HEK293 (cell line): Measurements from ENCODE around the gene F5.

Experiments used
- MYNN ChIP-seq: fragments of 450-650 bp; formaldehyde crosslinking; IDR thresholded peaks from 2 replicates; pipeline ENCODE4 v1.5.1; 2016; ENCODE audit warnings: missing biosample characterization, missing genetic modification characterization, borderline replicate concordance
- PRDM1 ChIP-seq: fragments of 450-650 bp; formaldehyde crosslinking; IDR thresholded peaks from 2 replicates; pipeline ENCODE4; 2016; ENCODE audit warnings: missing biosample characterization, missing genetic modification characterization
- ZBTB17 ChIP-seq: fragments of 450-650 bp; formaldehyde crosslinking; IDR thresholded peaks from 2 replicates; pipeline ENCODE4 v1.5.1; 2016; ENCODE audit warnings: missing biosample characterization, missing genetic modification characterization
- ZNF433 ChIP-seq: fragments of 450-650 bp; formaldehyde crosslinking; IDR thresholded peaks from 2 replicates; pipeline ENCODE4 v1.5.1; 2016; ENCODE audit warnings: missing biosample characterization, missing genetic modification characterization, low read depth
- ZSCAN30 ChIP-seq: fragments of 450-650 bp; IDR thresholded peaks from 2 replicates; pipeline ENCODE4 v1.5.1; 2018; ENCODE audit warnings: missing biosample characterization, mild to moderate bottlenecking, missing genetic modification characterization, moderate library complexity
- TF ChIP-seq, protein P1 (sequence below): fragments of 450-650 bp; formaldehyde crosslinking; IDR thresholded peaks from 2 replicates; pipeline ENCODE4 v1.5.1; 2017; ENCODE audit warnings: missing biosample characterization, missing genetic modification characterization
- TF ChIP-seq, protein P2 (sequence below): fragments of 450-650 bp; formaldehyde crosslinking; IDR thresholded peaks from 2 replicates; pipeline ENCODE4 v1.5.1; 2016; ENCODE audit warnings: missing biosample characterization, missing genetic modification characterization, borderline replicate concordance
- TF ChIP-seq, protein P3 (sequence below): fragments of 450-650 bp; formaldehyde crosslinking; IDR thresholded peaks from 2 replicates; pipeline ENCODE4 v1.5.1; 2016; ENCODE audit warnings: missing biosample characterization, missing genetic modification characterization

DNA sequence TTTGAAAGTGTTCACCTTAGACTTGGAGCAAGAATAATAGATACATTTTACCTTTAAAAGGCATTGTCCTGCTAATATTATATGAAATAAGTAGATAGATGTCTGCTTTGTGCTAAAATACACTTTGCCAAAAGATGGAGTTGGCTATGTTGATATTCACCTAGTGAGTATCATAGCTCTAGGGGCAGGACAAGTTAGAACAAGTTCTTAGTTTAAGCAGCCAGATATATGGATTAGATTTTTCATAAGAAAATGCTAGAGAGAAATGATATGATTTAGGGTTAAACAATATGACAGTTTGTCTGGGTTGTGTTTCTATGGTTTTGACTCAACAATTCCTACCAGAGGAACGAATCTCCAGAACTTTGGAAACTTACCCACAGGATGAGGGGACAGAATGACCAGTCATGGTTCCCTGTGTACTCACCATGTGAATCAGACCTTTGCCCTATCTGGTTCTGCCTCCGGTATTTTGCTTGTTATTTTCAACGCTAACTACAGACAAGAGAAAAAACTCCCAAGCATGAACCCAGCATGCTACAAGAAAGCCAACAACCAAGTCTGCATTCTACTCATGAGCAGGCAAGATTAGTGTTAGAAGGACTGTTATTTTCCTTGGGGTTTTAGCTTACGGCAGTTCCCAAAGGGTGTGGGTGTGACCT, 1.7 kb downstream of the F5 start:
- no peak for TF ChIP-seq ZSCAN30 (tag by site-specific recombination)
- TF ChIP-seq, protein P1, sequence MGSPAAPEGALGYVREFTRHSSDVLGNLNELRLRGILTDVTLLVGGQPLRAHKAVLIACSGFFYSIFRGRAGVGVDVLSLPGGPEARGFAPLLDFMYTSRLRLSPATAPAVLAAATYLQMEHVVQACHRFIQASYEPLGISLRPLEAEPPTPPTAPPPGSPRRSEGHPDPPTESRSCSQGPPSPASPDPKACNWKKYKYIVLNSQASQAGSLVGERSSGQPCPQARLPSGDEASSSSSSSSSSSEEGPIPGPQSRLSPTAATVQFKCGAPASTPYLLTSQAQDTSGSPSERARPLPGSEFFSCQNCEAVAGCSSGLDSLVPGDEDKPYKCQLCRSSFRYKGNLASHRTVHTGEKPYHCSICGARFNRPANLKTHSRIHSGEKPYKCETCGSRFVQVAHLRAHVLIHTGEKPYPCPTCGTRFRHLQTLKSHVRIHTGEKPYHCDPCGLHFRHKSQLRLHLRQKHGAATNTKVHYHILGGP (tag by site-specific recombination), result no peak
- no peak for TF ChIP-seq ZNF433 (tag by site-specific recombination)
- TF ChIP-seq, protein P2, sequence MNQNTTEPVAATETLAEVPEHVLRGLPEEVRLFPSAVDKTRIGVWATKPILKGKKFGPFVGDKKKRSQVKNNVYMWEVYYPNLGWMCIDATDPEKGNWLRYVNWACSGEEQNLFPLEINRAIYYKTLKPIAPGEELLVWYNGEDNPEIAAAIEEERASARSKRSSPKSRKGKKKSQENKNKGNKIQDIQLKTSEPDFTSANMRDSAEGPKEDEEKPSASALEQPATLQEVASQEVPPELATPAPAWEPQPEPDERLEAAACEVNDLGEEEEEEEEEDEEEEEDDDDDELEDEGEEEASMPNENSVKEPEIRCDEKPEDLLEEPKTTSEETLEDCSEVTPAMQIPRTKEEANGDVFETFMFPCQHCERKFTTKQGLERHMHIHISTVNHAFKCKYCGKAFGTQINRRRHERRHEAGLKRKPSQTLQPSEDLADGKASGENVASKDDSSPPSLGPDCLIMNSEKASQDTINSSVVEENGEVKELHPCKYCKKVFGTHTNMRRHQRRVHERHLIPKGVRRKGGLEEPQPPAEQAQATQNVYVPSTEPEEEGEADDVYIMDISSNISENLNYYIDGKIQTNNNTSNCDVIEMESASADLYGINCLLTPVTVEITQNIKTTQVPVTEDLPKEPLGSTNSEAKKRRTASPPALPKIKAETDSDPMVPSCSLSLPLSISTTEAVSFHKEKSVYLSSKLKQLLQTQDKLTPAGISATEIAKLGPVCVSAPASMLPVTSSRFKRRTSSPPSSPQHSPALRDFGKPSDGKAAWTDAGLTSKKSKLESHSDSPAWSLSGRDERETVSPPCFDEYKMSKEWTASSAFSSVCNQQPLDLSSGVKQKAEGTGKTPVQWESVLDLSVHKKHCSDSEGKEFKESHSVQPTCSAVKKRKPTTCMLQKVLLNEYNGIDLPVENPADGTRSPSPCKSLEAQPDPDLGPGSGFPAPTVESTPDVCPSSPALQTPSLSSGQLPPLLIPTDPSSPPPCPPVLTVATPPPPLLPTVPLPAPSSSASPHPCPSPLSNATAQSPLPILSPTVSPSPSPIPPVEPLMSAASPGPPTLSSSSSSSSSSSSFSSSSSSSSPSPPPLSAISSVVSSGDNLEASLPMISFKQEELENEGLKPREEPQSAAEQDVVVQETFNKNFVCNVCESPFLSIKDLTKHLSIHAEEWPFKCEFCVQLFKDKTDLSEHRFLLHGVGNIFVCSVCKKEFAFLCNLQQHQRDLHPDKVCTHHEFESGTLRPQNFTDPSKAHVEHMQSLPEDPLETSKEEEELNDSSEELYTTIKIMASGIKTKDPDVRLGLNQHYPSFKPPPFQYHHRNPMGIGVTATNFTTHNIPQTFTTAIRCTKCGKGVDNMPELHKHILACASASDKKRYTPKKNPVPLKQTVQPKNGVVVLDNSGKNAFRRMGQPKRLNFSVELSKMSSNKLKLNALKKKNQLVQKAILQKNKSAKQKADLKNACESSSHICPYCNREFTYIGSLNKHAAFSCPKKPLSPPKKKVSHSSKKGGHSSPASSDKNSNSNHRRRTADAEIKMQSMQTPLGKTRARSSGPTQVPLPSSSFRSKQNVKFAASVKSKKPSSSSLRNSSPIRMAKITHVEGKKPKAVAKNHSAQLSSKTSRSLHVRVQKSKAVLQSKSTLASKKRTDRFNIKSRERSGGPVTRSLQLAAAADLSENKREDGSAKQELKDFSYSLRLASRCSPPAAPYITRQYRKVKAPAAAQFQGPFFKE (tag by site-specific recombination), result no peak
- TF ChIP-seq, protein P3, sequence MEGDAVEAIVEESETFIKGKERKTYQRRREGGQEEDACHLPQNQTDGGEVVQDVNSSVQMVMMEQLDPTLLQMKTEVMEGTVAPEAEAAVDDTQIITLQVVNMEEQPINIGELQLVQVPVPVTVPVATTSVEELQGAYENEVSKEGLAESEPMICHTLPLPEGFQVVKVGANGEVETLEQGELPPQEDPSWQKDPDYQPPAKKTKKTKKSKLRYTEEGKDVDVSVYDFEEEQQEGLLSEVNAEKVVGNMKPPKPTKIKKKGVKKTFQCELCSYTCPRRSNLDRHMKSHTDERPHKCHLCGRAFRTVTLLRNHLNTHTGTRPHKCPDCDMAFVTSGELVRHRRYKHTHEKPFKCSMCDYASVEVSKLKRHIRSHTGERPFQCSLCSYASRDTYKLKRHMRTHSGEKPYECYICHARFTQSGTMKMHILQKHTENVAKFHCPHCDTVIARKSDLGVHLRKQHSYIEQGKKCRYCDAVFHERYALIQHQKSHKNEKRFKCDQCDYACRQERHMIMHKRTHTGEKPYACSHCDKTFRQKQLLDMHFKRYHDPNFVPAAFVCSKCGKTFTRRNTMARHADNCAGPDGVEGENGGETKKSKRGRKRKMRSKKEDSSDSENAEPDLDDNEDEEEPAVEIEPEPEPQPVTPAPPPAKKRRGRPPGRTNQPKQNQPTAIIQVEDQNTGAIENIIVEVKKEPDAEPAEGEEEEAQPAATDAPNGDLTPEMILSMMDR (tag by site-specific recombination), result no peak
- no peak for TF ChIP-seq MYNN (tag by site-specific recombination)
- TF ChIP-seq ZBTB17, result no peak
- TF ChIP-seq PRDM1 (tag by site-specific recombination), result no peak
